ENCODE data around the gene EME2. TPM values are rescaled to one million over a fixed set of nuclear protein-coding genes. Genes with fewer than 3 reads are reported as not detected.

The EME2 gene
- total RNA-seq, 1 experiment from 2014 or later: 24.2 TPM

DNA sequence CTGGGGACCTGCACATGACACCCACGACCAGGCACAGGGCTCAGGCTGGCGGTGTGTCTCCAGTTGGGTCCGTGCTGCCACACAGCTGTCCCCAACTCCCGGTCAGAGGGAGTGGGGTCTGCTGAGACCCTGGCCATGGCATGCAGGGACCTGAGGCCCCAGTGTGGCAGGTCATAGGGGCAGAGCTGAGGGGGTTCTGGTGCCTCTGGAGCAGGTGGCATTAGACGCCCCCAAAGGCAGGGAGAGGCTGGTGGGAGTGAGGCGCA is 14.4 kb downstream of the EME2 start:
- Histone ChIP-seq H3K4me3 (no peak overlapping the region), H3K27me3 (ENCODE audit: insufficient read depth, low read depth) (no peaks in the 10 kb centered on the region), H3K36me3 (ENCODE audit: low read depth) (no peaks in the 10 kb centered on the region), H3K27ac (no peak overlapping the region), H3F3A (ENCODE audit: insufficient read depth, low read depth) (peaks cover under 1% of the 10 kb centered on the region; the same call in 1 of the 2 replicates), H4K20me1 (ENCODE audit: insufficient read depth) (peaks cover 18% of the 10 kb centered on the region), H3K9me2 (ENCODE audit: insufficient read depth) (no peaks in the 10 kb centered on the region), H3K9me3 (ENCODE audit: insufficient read depth, low read depth) (no peaks in the 10 kb centered on the region), H2AFZ (no peak overlapping the region), H3K79me2 (ENCODE audit: low read depth) (peaks cover 35% of the 10 kb centered on the region), H3K4me2 (no peak overlapping the region), H3K4me1 (replicated peaks; ENCODE audit: insufficient read depth) (peaks cover 7% of the 10 kb centered on the region)
- CTCF ChIA-PET: no interaction called here
- intact Hi-C loops (cut with micrococcal nuclease; ENCODE audit: unreplicated experiment): no loop called here
- BruUV-seq (replicated peaks): no TSS peak
- DNase-seq: no peak
- POLR2A ChIA-PET (ENCODE audit: unreplicated experiment): no interaction called here
- TF ChIP-seq, protein P1, sequence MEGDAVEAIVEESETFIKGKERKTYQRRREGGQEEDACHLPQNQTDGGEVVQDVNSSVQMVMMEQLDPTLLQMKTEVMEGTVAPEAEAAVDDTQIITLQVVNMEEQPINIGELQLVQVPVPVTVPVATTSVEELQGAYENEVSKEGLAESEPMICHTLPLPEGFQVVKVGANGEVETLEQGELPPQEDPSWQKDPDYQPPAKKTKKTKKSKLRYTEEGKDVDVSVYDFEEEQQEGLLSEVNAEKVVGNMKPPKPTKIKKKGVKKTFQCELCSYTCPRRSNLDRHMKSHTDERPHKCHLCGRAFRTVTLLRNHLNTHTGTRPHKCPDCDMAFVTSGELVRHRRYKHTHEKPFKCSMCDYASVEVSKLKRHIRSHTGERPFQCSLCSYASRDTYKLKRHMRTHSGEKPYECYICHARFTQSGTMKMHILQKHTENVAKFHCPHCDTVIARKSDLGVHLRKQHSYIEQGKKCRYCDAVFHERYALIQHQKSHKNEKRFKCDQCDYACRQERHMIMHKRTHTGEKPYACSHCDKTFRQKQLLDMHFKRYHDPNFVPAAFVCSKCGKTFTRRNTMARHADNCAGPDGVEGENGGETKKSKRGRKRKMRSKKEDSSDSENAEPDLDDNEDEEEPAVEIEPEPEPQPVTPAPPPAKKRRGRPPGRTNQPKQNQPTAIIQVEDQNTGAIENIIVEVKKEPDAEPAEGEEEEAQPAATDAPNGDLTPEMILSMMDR (conservative IDR thresholded peaks at IDR 0.05): no peak
- no peak for TF ChIP-seq EZH2 (IDR thresholded peaks at IDR 0.05; ENCODE audit: low read depth)

DNA sequence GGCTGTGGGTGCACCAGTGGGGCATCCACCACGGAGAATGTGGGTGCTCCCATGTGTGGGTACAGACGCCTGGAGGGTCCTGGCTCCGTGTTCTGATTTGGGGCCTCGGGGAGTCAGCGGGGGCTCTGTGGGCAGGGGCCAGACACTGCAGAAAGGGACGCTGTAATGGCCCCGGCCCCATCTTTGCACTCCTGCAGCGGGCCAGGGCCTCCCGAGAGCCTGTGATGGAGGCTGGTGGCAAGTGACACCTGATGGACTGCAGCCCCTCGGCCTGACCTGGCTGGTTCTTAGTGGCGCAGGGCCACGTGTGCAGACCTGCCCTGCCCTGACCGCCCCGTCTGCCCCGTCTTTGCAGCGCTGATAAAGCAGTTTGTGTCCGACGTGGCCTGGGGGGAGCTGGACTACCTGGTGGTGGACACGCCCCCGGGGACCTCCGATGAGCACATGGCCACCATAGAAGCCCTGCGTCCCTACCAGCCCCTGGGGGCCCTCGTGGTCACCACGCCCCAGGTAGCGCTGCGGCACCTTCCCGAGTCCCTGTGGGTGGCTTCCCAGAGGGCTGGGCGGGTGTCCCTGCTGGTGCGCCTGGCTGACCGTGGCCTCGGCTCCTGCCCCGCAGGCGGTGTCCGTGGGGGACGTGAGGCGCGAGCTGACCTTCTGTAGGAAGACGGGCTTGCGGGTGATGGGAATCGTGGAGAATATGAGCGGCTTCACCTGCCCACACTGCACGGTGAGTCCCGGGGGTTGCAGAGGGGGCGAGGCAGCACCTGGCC is 14.9 kb downstream of the EME2 start:
- BruUV-seq (replicated peaks): no TSS peak
- H4K20me1 ChIP-seq (ENCODE audit: insufficient read depth): peaks cover 18% of the 10 kb centered on the region
- peaks cover 7% of the 10 kb centered on the region for H3K4me1 ChIP-seq (replicated peaks; ENCODE audit: insufficient read depth)
- H3K27ac ChIP-seq: no peak overlapping the region
- CTCF ChIA-PET: no interaction called here
- intact Hi-C loops (cut with micrococcal nuclease; ENCODE audit: unreplicated experiment): no loop called here
- no peaks in the 10 kb centered on the region for H3F3A ChIP-seq (ENCODE audit: insufficient read depth, low read depth)
- no peak overlapping the region for H2AFZ ChIP-seq
- H3K27me3 ChIP-seq (ENCODE audit: insufficient read depth, low read depth): no peaks in the 10 kb centered on the region
- no peak for DNase-seq
- H3K9me3 ChIP-seq (ENCODE audit: insufficient read depth, low read depth): no peaks in the 10 kb centered on the region
- H3K79me2 ChIP-seq (ENCODE audit: low read depth): peaks cover 35% of the 10 kb centered on the region
- no peak overlapping the region for H3K4me3 ChIP-seq
- H3K36me3 ChIP-seq (ENCODE audit: low read depth): no peaks in the 10 kb centered on the region
- H3K9me2 ChIP-seq (ENCODE audit: insufficient read depth): no peaks in the 10 kb centered on the region
- no peak overlapping the region for H3K4me2 ChIP-seq
- TF ChIP-seq EZH2 (IDR thresholded peaks at IDR 0.05; ENCODE audit: low read depth): no peak
- TF ChIP-seq, protein P1 (conservative IDR thresholded peaks at IDR 0.05): no peak
- POLR2A ChIA-PET (ENCODE audit: unreplicated experiment): no interaction called here

DNA sequence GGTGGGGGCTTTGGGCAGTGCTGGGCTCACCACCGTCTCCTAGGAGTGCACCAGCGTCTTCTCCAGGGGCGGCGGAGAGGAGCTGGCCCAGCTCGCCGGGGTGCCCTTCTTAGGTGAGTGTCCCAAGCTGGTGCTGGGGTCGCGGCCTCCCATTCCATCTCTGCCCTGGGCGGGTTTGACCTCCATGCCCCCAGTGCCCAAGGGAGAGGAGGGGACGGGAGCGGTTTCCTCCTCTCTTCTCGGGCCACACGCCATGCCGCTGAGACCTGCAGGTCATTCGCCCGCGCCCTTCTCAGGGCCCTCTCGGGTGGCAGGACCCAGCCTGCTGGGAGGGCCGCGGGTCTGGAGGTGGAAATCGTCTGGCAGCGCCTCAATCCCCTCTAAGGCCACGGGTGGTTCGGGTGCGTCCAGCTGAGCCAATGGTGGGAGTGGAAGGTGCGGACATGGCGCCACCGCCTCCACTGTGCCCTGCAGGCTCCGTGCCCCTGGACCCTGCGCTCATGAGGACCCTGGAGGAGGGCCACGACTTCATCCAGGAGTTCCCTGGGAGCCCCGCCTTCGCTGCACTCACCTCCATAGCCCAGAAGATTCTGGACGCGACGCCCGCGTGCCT is 15.6 kb downstream of the EME2 start:
- Histone ChIP-seq H4K20me1 (ENCODE audit: insufficient read depth) (peaks cover 18% of the 10 kb centered on the region), H3K4me1 (replicated peaks; ENCODE audit: insufficient read depth) (peaks cover 7% of the 10 kb centered on the region), H3K9me3 (ENCODE audit: insufficient read depth, low read depth) (no peaks in the 10 kb centered on the region), H3K79me2 (ENCODE audit: low read depth) (peaks cover 32% of the 10 kb centered on the region), H3K27me3 (ENCODE audit: insufficient read depth, low read depth) (no peaks in the 10 kb centered on the region), H3K36me3 (ENCODE audit: low read depth) (no peaks in the 10 kb centered on the region), H3K4me2 (no peak overlapping the region), H2AFZ (no peak overlapping the region), H3F3A (ENCODE audit: insufficient read depth, low read depth) (no peaks in the 10 kb centered on the region), H3K9me2 (ENCODE audit: insufficient read depth) (no peaks in the 10 kb centered on the region), H3K4me3 (no peak overlapping the region), H3K27ac (no peak overlapping the region)
- BruUV-seq (replicated peaks): no TSS peak
- intact Hi-C loops (cut with micrococcal nuclease; ENCODE audit: unreplicated experiment): no loop called here
- no peak for TF ChIP-seq EZH2 (IDR thresholded peaks at IDR 0.05; ENCODE audit: low read depth)
- TF ChIP-seq, protein P1 (conservative IDR thresholded peaks at IDR 0.05): no peak
- POLR2A ChIA-PET (ENCODE audit: unreplicated experiment): no interaction called here
- CTCF ChIA-PET: no interaction called here
- no peak for DNase-seq

Measured in PC-9 (cell line).